Stimulated activated CD4-positive, alpha-beta T cell treated with anti-CD3 and anti-CD28 coated beads, Interleukin-2, amount 100 ng/mL, for 24 hours (primary cell): ENCODE data around the gene CBLB.
"Not testable (repeated sequence)": the region's sequence is repeated elsewhere in the genome, so short reads cannot be mapped to it uniquely, and the experiment has no call there.

ENCODE experiments used
- DNase-seq, 2 donors: peaks; one replicate each; pipeline ENCODE4 v3.0.0-alpha.2; 2020

Gene CBLB

GRCh38 chr3:105815331-105815730 is 53.5 kb downstream of the CBLB start:
- DNase-seq = not testable (repeated sequence)

GRCh38 chr3:105813710-105814109 is 55.1 kb downstream of the CBLB start:
- no peak for DNase-seq

- no peak for DNase-seq
Measured at GRCh38 chr3:105812194-105812586, 56.6 kb downstream of the CBLB start.

GRCh38 chr3:105811518-105812193 is 57.2 kb downstream of the CBLB start:
- no peak for DNase-seq

GRCh38 chr3:105809208-105809888 is 59.5 kb downstream of the CBLB start:
- DNase-seq = no peak

GRCh38 chr3:105807701-105808100 is 61.1 kb downstream of the CBLB start:
- DNase-seq = no peak

GRCh38 chr3:105807146-105807545 is 61.7 kb downstream of the CBLB start:
- DNase-seq = no peak

GRCh38 chr3:105806359-105806758 is 62.5 kb downstream of the CBLB start:
- no peak for DNase-seq

- no peak for DNase-seq
Measured at GRCh38 chr3:105805404-105805803, 63.4 kb downstream of the CBLB start.

GRCh38 chr3:105802118-105802706 is 66.6 kb downstream of the CBLB start:
- no peak for DNase-seq

- DNase-seq = no peak
Measured at GRCh38 chr3:105801397-105801796, 67.4 kb downstream of the CBLB start.

GRCh38 chr3:105800320-105800719 is 68.5 kb downstream of the CBLB start:
- DNase-seq = no peak

- DNase-seq = no peak
Measured at GRCh38 chr3:105799286-105799685, 69.5 kb downstream of the CBLB start.

- DNase-seq = no peak
Measured at GRCh38 chr3:105798381-105798934, 70.4 kb downstream of the CBLB start.

GRCh38 chr3:105793040-105793439 is 75.8 kb downstream of the CBLB start:
- no peak for DNase-seq

GRCh38 chr3:105791919-105792786 is 76.7 kb downstream of the CBLB start:
- no peak for DNase-seq

GRCh38 chr3:105791131-105791530 is 77.7 kb downstream of the CBLB start:
- DNase-seq = no peak

GRCh38 chr3:105790534-105790933 is 78.3 kb downstream of the CBLB start:
- no peak for DNase-seq

- DNase-seq = no peak
Measured at GRCh38 chr3:105788593-105788992, 80.2 kb downstream of the CBLB start.

GRCh38 chr3:105787453-105787852 is 81.4 kb downstream of the CBLB start:
- DNase-seq = no peak

GRCh38 chr3:105786990-105787389 is 81.8 kb downstream of the CBLB start:
- no peak for DNase-seq

GRCh38 chr3:105786241-105786640 is 82.6 kb downstream of the CBLB start:
- no peak for DNase-seq

GRCh38 chr3:105785803-105786202 is 83.0 kb downstream of the CBLB start:
- DNase-seq = no peak
